Heart left ventricle (tissue), 16 donors: ENCODE measurements around the gene XPR1. TPM values are rescaled to one million over a fixed set of nuclear protein-coding genes. Genes with fewer than 3 reads are reported as not detected.
"Not testable (repeated sequence)": the region's sequence is repeated elsewhere in the genome, so short reads cannot be mapped to it uniquely, and the experiment has no call there.

Experiments used
- ATAC-seq, 4 donors: fragments of 200-7000 bp; cut with Tn5 transposase; one replicate each; pipeline ENCODE4 v1.9.1; 2020 to 2022; ENCODE audit warnings: moderate library complexity in 4 of 4, mild to moderate bottlenecking in 3 of 4, moderate number of reproducible peaks in 1 of 4
- DNase-seq, 5 donors: peaks; one replicate each; pipeline ENCODE4 v3.0.0-alpha.2; 2020
- H3K27ac ChIP-seq, 12 donors: fragments of 200-600 bp; sonication (generic) in 4 of 12; one replicate each; pipeline versions ENCODE4 v1.5.0 to v1.8.0; 2016 to 2022; ENCODE audit warnings: mild to moderate bottlenecking in 2 of 12
- H3K27me3 ChIP-seq, 9 donors: fragments of 200-600 bp; sonication (generic) in 2 of 9; one replicate each; pipeline versions ENCODE4 v1.5.1 to v1.8.0; 2016 to 2022; ENCODE audit warnings: mild to moderate bottlenecking in 3 of 9
- H3K36me3 ChIP-seq, 9 donors: fragments of 200-600 bp; sonication (generic) in 2 of 9; one replicate each; pipeline versions ENCODE4 v1.5.0 to v1.8.0; 2018 to 2022; ENCODE audit warnings: mild to moderate bottlenecking in 2 of 9
- H3K4me1 ChIP-seq, 12 donors: fragments of 200-600 bp; sonication (generic) in 4 of 12; one replicate each; pipeline versions ENCODE4 v1.5.0 to v1.8.0; 2016 to 2022; ENCODE audit warnings: mild to moderate bottlenecking in 3 of 12
- H3K4me3 ChIP-seq, 12 donors: fragments of 200-600 bp; sonication (generic) in 4 of 12; one replicate each; pipeline versions ENCODE4 v1.5.0 to v1.8.0; 2017 to 2022; ENCODE audit warnings: mild to moderate bottlenecking in 9 of 12, moderate library complexity in 4 of 12
- H3K9me3 ChIP-seq, 12 donors: fragments of 200-600 bp; sonication (generic) in 4 of 12; one replicate each; pipeline versions ENCODE4 v1.5.0 to v1.8.0; 2016 to 2022; ENCODE audit warnings: mild to moderate bottlenecking in 1 of 12
- CTCF ChIP-seq, 12 donors: fragments of 200-600 bp; sonication (generic) in 4 of 12; IDR thresholded peaks; one replicate each; pipeline versions ENCODE4 v1.5.0 to v1.8.0; 2018 to 2022; ENCODE audit warnings: antibody characterized with exemption in 12 of 12, mild to moderate bottlenecking in 5 of 12
- POLR2A ChIP-seq, 2 donors: fragments of 450-650 bp; IDR thresholded peaks; one replicate each; pipeline ENCODE4 v1.6.1; 2017; ENCODE audit warnings: antibody characterized with exemption in 2 of 2, mild to moderate bottlenecking in 2 of 2, moderate library complexity in 2 of 2
- WGBS, 4 donors: extraction: QIAGEN DNeasy Blood & Tissue Kit in 2 of 4; methylation state at CpG; one replicate each; pipeline versions ENCODE4 v1.1.5 to v1.1.7; 2013 to 2018; 5-methylcytosine and 5-hydroxymethylcytosine counted together
- intact Hi-C, 10 donors: fragments of 100-400 bp; cut with DNase I; formaldehyde crosslinking; loops; one replicate each; pipeline versions ENCODE4 v1.11.1 to v1.14.2; 2022
- polyA plus RNA-seq, 2 donors: library from polyadenylated mRNA; stranded (reverse); fragments of 200-250 nt; gene quantifications; one replicate each; pipeline ENCODE4 v1.2.3, GENCODE V29; 2013
- total RNA-seq, 9 donors: library from RNA; depleted of rRNA in 2 of 9; stranded (reverse); fragments of >200 nt in 2 of 9; fragmentation: NEBNext Ultra II Directional in 3 of 9; extraction: Animal tissue kit (Norgen Biotek cat#: 25700) in 3 of 9; gene quantifications; one replicate each; pipeline versions ENCODE4 v1.1.0 to v1.2.4, GENCODE V29; 2016 to 2023
- donor health status: ischemic (EF 13 %, LVEDD 7.1; RV severe dilation, severe dysfunction).
- donor health status: healthy with polysubstance abuse.
- donor health status: DM: no; HTN: yes; CAD: no.
- donor health status: DM: no; HTN: no; CAD: no.
- donor health status: ischemic (EF 25% LVEDD 6.9; RV normal size, moderate dysfunction).
- donor health status: ischemic (EF 25% LVEDD 5.7; RV mildly dilated, moderate dysfunction).
- donor health status: healthy.
- donor health status: DM: yes; HTN: yes; CAD: no.
- donor health status: ischemic (EF 35%, LVEDD 5.7; RV mildly dilated, moderate dysfunction).
- donor health status: nonischemic (EF 11% LVEDD 7.7; RV severe dilation, severe dysfunction).
- donor health status: DM: yes; HTN: yes; CAD: no.
- donor health status: PGD.
- donor health status: ischemic (EF 29% LVEDD 5.4; RV normal size, mild dysfunction).
- donor health status: nonischemic (EF 23%, LVEDD 6.1; RV moderate dilation, normal function).

Gene XPR1
- total and polyA plus RNA-seq, 11 donors: 18.6 to 163 (median 59.8) TPM

DNA sequence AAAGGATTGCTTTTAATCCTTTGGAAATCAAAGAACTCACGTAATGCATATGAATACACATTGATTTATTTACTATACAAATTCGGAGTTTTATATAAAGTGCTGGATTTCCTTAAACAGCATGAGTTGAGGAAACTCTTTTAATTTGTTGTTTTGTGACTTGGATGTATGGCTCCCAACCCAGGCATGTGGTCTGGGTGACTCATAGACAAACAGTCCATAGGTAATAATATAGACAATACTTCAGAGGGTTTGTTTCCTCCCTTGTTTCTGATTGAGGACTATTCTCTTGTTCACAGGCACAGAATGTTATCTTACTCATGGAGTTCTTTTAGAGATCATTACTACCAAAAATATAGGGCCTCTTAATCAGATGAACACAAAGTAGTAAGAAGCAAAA is 43.8 kb downstream of the XPR1 start:
- ATAC-seq: no peak
- no peak for TF ChIP-seq CTCF (IDR thresholded peaks at IDR 0.05)
- H3K9me3 ChIP-seq: peaks cover 0 to 28% (median 8%) of the 10 kb centered on the region in 12 donors
- no peaks in the 10 kb centered on the region for H3K36me3 ChIP-seq
- H3K27ac ChIP-seq: no peak overlapping the region
- intact Hi-C loops: loop anchor here in 1 of 10 donors (10.0 kb wide), 1 partner anchor 69 kb away; no protein-coding TSS in a partner anchor
- H3K27me3 ChIP-seq: no peaks in the 10 kb centered on the region
- 89 to 96% (median 92%) methylated on average over 2 of the region's 2 CpGs for WGBS, 4 donors
- DNase-seq: no peak
- H3K4me3 ChIP-seq: no peak overlapping the region
- H3K4me1 ChIP-seq: peaks cover 0 to 32% (median 3%) of the 10 kb centered on the region in 12 donors

DNA sequence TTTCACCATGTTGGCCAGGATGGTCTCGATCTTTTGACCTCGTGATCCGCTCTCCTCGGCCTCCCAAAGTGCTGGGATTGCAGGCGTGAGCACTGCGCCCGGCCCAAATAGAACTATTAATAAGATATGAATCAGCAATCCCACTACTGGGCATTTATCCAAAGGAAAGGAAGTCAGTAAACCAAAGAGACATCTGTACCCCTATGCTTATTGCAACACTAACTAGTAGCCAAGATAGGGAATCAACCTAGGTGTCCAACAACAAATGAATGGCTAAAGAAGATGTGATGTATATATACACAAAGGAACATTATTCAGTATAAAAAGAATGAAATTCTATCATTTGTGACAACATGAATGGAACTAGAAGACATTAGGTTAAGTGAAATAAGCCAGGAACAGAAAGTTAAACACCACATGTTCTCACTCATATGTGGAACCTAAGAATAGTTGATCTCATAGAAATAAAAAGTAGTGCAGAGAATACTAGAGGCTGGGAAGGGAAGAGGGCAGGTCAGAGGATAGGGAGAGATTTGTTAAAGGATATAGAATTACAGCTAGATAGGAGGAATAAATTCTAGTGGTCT is 48.8 kb downstream of the XPR1 start:
- Histone ChIP-seq H3K4me3 (no peak overlapping the region), H3K4me1 (peaks cover 0 to 21% (median 1%) of the 10 kb centered on the region in 12 donors), H3K27me3 (no peaks in the 10 kb centered on the region), H3K9me3 (peaks cover 0 to 9% (median 0%) of the 10 kb centered on the region in 12 donors), H3K27ac (no peak overlapping the region), H3K36me3 (peaks cover 0 to 12% (median 0%) of the 10 kb centered on the region in 9 donors)
- ATAC-seq: peak in 2 of 4 donors; percentile 28 to 39
- TF ChIP-seq POLR2A (IDR thresholded peaks at IDR 0.05) (no peak), CTCF (IDR thresholded peaks at IDR 0.05) (no peak)
- intact Hi-C loops: no loop called here
- WGBS, 4 donors: 66 to 80% (median 77%) methylated on average over 7 of the region's 7 CpGs
- no peak for DNase-seq

DNA sequence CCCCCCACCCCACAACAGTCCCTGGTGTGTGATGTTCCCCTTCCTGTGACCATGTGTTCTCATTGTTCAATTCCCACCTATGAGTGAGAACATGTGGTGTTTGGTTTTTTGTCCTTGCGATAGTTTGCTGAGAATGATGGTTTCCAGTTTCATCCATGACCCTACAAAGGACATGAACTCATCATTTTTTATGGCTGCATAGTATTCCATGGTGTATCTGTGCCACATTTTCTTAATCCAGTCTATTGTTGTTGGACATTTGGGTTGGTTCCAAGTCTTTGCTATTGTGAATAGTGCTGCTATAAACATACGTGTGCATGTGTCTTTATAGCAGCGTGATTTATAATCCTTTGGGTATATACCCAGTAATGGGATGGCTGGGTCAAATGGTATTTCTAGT is 51.3 kb downstream of the XPR1 start:
- 88 to 97% (median 92%) methylated on average over 3 of the region's 3 CpGs for WGBS, 4 donors
- H3K9me3 ChIP-seq, intact Hi-C loops, H3K4me1 ChIP-seq, H3K4me3 ChIP-seq, H3K27me3 ChIP-seq, DNase-seq, ATAC-seq, H3K27ac ChIP-seq: not testable (repeated sequence)
- peaks cover 0 to 15% (median 0%) of the 10 kb centered on the region in 9 donors for H3K36me3 ChIP-seq

GRCh38 chr1:180691322-180691913 is 59.6 kb downstream of the XPR1 start:
- ATAC-seq (no peak), DNase-seq (no peak)
- no peaks in the 10 kb centered on the region for H3K27me3 ChIP-seq
- intact Hi-C loops: no loop called here
- peaks cover 3 to 41% (median 23%) of the 10 kb centered on the region in 12 donors for H3K4me1 ChIP-seq
- H3K9me3 ChIP-seq: peaks cover 0 to 12% (median 0%) of the 10 kb centered on the region in 12 donors
- WGBS, 4 donors: 67 to 74% (median 69%) methylated on average over 2 of the region's 2 CpGs
- no peak overlapping the region for H3K4me3 ChIP-seq
- no peak for TF ChIP-seq CTCF (IDR thresholded peaks at IDR 0.05)
- TF ChIP-seq POLR2A (IDR thresholded peaks at IDR 0.05): no peak
- H3K27ac ChIP-seq: no peak overlapping the region
- H3K36me3 ChIP-seq: peaks cover 0 to 8% (median 0%) of the 10 kb centered on the region in 9 donors
